ENCODE data around the gene TRIM41. TPM values are rescaled to one million over a fixed set of nuclear protein-coding genes. Genes with fewer than 3 reads are reported as not detected.

TRIM41 gene
- total RNA-seq, 2 experiments from 2014 or later = 44.5 to 49.7 TPM

DNA sequence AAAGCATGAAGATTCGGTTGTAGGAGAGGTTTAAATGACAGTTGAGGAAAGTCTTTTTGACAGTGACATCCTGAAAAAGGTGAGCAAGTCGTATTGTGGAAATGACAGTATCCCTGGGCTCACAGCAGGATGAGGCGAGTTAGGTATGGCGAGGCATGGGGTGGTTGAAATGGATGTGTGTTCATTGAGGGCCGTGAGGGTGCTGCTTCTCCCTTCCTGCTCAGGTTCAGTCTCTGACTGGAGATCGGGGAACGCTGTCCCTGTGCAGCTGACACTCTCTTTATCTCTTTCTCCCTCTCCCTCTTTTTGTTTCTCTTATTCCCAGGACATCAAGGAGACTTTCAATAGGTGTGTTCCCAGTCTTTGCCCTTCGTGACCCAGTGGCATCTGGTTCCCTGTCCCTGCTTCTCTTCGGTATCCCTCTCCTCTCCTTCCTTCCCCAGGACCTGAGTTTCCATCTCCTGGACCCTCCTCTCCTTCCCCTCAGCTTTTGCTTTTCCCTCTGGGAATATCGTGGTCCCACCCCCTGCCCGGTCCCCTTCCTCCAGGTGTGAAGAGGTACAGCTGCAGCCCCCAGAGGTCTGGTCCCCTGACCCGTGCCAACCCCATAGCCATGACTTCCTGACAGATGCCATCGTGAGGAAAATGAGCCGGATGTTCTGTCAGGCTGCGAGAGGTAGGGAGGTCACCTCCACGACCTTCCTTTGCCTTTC, 10.2 kb downstream of the TRIM41 start:
- H3K36me3 Mint-ChIP-seq = peaks cover 36% of the 10 kb centered on the region
- no peak overlapping the region for H3K4me3 Mint-ChIP-seq
- ATAC-seq (ENCODE audit: low read depth) (no peak), DNase-seq (no peak)
- no peaks in the 10 kb centered on the region for H3K27me3 Mint-ChIP-seq
- H3K4me1 Mint-ChIP-seq = peaks cover 21% of the 10 kb centered on the region
- H3K27ac Mint-ChIP-seq = peak overlapping the region; percentile 58
- POLR2A ChIA-PET = interaction anchor here (6.4 kb wide), 1 partner anchor 8 kb away, joined by 82 read pairs; the partner anchor contains the start of gene TRIM41
- H3K9me3 Mint-ChIP-seq = no peaks in the 10 kb centered on the region

DNA sequence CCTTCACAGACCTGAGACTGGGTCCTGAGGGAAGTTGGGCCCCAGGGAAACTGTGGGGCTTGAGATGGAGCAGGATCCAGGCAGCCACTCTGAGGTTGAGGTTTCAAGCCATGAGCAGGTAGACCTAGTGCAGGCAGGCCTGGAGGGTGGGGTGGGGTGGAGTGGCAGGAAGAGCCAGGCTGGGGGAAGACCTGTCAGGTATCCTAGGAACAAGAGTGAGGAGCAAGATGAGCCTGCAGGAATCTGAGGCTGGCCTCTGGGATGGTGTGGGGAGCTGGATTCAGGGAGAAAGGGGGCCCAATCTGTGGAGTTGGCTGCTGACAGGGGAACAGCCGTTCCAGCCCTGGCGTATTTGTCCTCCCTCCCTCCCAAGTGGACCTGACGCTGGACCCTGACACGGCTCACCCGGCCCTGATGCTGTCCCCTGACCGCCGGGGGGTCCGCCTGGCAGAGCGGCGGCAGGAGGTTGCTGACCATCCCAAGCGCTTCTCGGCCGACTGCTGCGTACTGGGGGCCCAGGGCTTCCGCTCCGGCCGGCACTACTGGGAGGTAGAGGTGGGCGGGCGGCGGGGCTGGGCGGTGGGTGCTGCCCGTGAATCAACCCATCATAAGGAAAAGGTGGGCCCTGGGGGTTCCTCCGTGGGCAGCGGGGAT, 10.8 kb downstream of the TRIM41 start:
- no peak overlapping the region for H3K27ac Mint-ChIP-seq
- ATAC-seq (ENCODE audit: low read depth) (no peak), DNase-seq (no peak)
- peaks cover 40% of the 10 kb centered on the region for H3K36me3 Mint-ChIP-seq
- no peaks in the 10 kb centered on the region for H3K27me3 Mint-ChIP-seq
- no peak overlapping the region for H3K4me3 Mint-ChIP-seq
- POLR2A ChIA-PET = interaction anchor here (1.3 to 6.4 kb wide), 2 partner anchors 9 to 10 kb away, joined by 9 to 82 read pairs; partner anchors contain the start of genes RACK1 and TRIM41
- peaks cover 25% of the 10 kb centered on the region for H3K4me1 Mint-ChIP-seq
- no peaks in the 10 kb centered on the region for H3K9me3 Mint-ChIP-seq

DNA sequence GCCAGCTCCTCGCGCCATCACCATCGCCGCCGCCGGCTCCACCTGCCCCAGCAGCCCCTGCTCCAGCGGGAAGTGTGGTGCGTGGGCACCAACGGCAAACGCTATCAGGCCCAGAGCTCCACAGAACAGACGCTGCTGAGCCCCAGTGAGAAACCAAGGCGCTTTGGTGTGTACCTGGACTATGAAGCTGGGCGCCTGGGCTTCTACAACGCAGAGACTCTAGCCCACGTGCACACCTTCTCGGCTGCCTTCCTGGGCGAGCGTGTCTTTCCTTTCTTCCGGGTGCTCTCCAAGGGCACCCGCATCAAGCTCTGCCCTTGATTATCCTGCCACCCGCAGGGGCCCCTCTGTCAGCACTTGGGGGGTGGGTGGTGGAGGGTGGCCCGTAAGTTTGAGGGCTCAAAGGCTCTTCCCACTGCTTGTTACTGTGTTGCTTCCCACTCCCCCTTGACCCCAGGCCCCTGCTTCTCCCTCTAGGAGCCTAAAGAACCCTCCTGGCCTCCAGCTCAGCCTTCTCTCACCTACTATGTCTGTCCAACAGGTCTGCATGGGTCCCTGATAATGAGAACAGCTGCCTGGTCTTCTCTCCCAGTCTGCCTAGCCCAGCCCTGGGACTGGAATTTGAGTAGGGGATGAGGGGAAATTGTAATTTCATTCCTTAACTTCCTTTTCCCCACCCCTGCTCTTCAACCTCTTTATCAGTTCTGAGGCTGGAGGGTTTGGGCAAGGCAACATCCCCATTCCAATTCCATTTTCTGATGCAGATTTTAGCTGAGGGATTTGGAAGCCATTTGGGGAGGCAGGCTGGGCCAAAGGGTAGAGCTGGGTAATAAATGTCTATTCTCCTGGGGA, 11.6 kb downstream of the TRIM41 start:
- Mint-ChIP-seq H3K27me3 (no peaks in the 10 kb centered on the region), H3K27ac (peak overlapping the region; percentile 36), H3K9me3 (no peaks in the 10 kb centered on the region), H3K4me3 (no peak overlapping the region), H3K4me1 (peaks cover 22% of the 10 kb centered on the region), H3K36me3 (peaks cover 42% of the 10 kb centered on the region)
- no peak for DNase-seq
- POLR2A ChIA-PET = interaction anchor here (1.3 to 6.4 kb wide), 5 partner anchors 9 to 45 kb away, joined by 3 to 82 read pairs (median 7); partner anchors contain the start of genes RACK1, TRIM41 and TRIM52
- no peak for ATAC-seq (ENCODE audit: low read depth)

DNA sequence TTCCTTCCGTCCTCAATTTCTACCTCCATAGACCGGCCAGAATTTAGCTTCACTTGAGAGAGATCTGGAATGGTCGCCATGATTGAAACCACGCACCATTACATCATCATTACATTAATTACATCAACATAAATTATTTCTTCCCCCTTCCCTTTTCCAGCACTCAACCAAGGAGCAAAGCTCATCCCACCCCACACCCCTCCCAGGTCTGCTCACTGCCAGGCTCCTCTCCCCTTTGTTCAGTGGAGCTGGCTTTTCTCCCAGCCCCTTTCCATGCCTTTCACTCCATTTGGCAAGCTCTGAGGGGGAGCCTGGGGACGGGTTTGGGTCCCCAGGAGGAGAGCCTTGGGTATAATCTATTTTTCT, 12.2 kb downstream of the TRIM41 start:
- Mint-ChIP-seq H3K9me3 (no peaks in the 10 kb centered on the region), H3K27ac (peak overlapping the region; percentile 56), H3K36me3 (peaks cover 41% of the 10 kb centered on the region), H3K27me3 (no peaks in the 10 kb centered on the region), H3K4me3 (no peak overlapping the region), H3K4me1 (peaks cover 18% of the 10 kb centered on the region)
- DNase-seq (no peak), ATAC-seq (ENCODE audit: low read depth) (no peak)
- POLR2A ChIA-PET = interaction anchor here (1.4 to 6.4 kb wide), 4 partner anchors 11 to 45 kb away, joined by 3 to 82 read pairs (median 6); partner anchors contain the start of genes TRIM41 and TRIM52

DNA sequence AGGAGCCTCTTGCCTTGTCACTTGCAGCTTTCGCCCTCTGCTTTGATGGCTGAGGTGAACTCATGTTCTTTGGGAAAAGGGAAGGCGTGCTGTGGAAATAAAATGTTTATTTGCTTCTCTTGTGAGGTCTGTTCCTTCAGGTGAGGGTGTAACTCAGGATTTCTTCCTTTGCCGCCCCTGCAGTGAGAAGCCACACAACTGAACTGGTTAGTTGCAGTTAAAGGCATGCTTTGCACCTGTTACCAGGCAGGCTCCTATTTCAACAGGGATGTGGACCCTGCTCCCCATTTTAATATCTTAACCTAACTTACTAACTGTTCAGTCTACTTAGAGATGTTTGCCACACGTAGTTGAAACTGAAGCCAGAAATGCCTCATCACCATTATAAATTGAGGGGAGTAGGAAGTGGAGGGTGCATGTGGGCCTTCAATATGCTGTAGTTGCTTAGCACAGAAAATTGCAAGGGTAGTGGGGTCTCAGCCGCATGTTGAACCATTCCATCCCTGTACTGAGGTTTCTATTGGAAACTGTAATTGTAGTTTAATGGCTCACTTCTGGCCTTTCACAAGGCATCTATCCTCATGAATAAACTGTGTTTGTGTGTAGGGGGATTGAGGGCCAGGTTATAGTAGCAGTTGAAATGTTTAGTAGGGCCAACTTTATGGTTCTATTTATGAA, 12.7 kb downstream of the TRIM41 start:
- H3K27me3 Mint-ChIP-seq = no peaks in the 10 kb centered on the region
- POLR2A ChIA-PET = interaction anchor here (1.2 to 6.4 kb wide), 5 partner anchors 11 to 46 kb away, joined by 3 to 82 read pairs (median 6); partner anchors contain the start of genes TRIM41 and TRIM52
- H3K4me3 Mint-ChIP-seq = no peak overlapping the region
- ATAC-seq (ENCODE audit: low read depth) (no peak), DNase-seq (no peak)
- H3K9me3 Mint-ChIP-seq = no peaks in the 10 kb centered on the region
- H3K27ac Mint-ChIP-seq = peak overlapping the region; percentile 56
- H3K36me3 Mint-ChIP-seq = peaks cover 43% of the 10 kb centered on the region
- peaks cover 16% of the 10 kb centered on the region for H3K4me1 Mint-ChIP-seq

DNA sequence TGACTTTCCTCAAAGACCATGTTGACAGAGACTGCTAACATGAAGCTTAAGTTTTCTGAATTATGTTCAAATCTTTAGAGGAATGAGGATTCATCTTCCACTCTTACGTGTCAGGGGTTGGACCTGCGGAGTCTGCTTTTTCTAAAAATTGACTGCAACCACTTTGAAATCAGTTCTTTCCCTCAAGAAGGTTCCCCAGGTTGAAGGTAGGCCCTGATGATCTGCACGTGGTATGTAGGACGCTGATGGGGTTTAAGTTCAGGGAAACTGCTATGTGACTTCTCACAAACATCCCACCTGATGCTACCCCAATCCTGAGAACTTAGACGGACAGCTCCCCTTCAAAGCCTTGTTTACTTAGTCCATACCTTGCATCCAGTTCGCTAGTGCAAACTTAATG, 13.4 kb downstream of the TRIM41 start:
- POLR2A ChIA-PET = interaction anchor here (1.2 to 6.4 kb wide), 2 partner anchors 12 to 25 kb away, joined by 4 to 82 read pairs; partner anchors contain the start of gene TRIM41
- Mint-ChIP-seq H3K27me3 (no peaks in the 10 kb centered on the region), H3K4me3 (no peak overlapping the region), H3K4me1 (peaks cover 21% of the 10 kb centered on the region), H3K9me3 (no peaks in the 10 kb centered on the region), H3K27ac (no peak overlapping the region), H3K36me3 (peaks cover 48% of the 10 kb centered on the region)
- DNase-seq (no peak), ATAC-seq (ENCODE audit: low read depth) (no peak)

DNA sequence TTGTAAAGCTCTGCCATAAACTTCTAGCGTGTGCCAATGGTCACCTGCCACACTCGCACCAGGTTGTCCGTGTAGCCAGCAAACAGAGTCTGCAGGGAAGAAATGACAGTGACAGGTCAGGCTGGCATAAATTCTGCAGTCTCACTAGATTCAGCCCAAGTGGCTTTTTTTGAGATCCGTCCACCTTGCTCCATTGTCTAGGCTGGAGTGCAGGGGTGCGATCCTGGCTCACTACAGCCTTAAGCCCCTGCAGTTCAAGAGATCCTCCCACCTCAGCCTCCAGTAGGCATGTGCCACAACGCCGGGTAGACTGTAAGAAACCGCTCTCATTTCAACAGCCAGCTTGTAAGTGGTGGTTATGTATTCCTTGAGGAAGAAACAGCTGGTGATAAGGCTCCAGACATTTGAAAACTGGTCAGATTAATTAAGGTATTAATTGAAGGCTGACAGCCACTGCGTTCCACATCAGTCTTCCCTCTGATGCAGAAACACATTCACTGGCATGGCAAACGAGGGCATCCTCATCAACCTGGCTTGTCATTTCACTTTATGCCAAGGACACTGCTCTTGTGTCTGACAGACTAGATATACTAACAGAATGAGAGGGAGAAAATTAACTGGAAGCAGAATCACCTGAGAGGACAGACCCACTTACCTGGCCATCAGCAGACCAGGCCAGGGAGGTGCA, 14.0 kb downstream of the TRIM41 start:
- H3K27me3 Mint-ChIP-seq = no peaks in the 10 kb centered on the region
- no peak for ATAC-seq (ENCODE audit: low read depth)
- H3K4me3 Mint-ChIP-seq = no peak overlapping the region
- H3K9me3 Mint-ChIP-seq = no peaks in the 10 kb centered on the region
- no peak overlapping the region for H3K27ac Mint-ChIP-seq
- H3K36me3 Mint-ChIP-seq = peaks cover 54% of the 10 kb centered on the region
- POLR2A ChIA-PET = interaction anchor here (1.2 to 6.4 kb wide), 3 partner anchors 8 to 25 kb away, joined by 3 to 82 read pairs (median 4); partner anchors contain the start of gene TRIM41
- no peak for DNase-seq
- H3K4me1 Mint-ChIP-seq = peaks cover 26% of the 10 kb centered on the region

DNA sequence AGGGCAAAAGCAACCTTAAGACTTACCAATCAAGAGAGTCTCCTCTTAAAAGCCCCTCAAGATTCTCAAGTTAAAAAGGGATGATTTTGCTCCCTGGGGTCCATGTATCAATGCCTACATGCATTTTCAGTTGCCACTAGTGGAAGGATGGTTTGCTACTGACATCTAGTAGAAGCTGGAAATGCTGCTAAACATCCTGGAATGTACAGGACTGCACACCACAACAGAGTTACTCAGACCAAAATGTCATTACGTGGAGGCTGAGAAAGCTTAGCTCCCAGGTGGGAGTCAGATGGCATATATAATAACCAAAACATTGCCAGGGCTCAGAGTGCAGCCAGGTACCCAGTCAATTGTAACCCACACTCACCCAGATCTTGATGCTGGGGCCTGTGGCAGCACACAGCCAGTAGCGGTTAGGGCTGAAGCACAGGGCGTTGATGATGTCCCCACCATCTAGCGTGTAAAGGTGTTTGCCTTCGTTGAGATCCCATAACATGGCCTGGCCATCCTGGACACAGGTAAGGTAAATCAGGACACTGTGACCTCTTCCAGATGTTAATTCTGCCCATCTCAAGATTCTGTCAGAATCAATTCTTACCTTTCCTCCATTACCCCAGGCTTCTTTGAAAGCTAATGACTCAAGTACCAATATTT, 14.8 kb downstream of the TRIM41 start:
- Mint-ChIP-seq H3K27ac (peak overlapping the region; percentile 10), H3K36me3 (peaks cover 61% of the 10 kb centered on the region), H3K4me3 (no peak overlapping the region), H3K9me3 (no peaks in the 10 kb centered on the region), H3K27me3 (no peaks in the 10 kb centered on the region), H3K4me1 (peaks cover 29% of the 10 kb centered on the region)
- DNase-seq (no peak), ATAC-seq (ENCODE audit: low read depth) (no peak)
- POLR2A ChIA-PET = interaction anchor here (1.2 to 6.4 kb wide), 2 partner anchors 8 to 13 kb away, joined by 3 to 82 read pairs; partner anchors contain the start of gene TRIM41

DNA sequence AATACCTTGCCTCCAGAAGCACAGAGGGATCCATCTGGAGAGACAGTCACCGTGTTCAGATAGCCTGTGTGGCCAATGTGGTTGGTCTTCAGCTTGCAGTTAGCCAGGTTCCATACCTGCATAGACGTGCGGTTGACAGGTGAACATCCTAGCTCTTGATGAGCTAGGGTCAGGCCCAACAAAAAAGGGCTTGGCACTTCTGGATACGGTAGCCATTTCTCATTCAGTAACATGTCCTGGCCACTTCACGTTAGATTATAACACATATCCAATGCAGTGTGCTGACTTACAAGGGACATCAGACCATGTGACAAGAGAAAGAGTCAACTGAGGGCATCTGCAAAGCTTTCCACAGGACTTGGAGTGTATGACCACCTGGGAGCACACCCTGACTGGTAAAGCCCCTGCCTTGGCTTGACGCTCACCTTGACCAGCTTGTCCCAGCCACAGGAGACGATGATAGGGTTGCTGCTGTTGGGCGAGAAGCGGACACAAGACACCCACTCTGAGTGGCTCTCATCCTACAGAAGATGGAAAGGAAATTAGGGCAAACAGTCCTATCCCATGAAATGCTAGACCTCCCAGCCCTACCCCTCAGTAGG, 16.1 kb downstream of the TRIM41 start:
- peaks cover 65% of the 10 kb centered on the region for H3K36me3 Mint-ChIP-seq
- no peaks in the 10 kb centered on the region for H3K9me3 Mint-ChIP-seq
- ATAC-seq (ENCODE audit: low read depth) (no peak), DNase-seq (no peak)
- no peak overlapping the region for H3K27ac Mint-ChIP-seq
- H3K27me3 Mint-ChIP-seq = no peaks in the 10 kb centered on the region
- POLR2A ChIA-PET = interaction anchor here (1.0 to 1.3 kb wide), 4 partner anchors 8 to 51 kb away, joined by 3 to 5 read pairs (median 4); no protein-coding TSS in a partner anchor
- peak overlapping the region; percentile 35 for H3K4me3 Mint-ChIP-seq
- H3K4me1 Mint-ChIP-seq = peaks cover 29% of the 10 kb centered on the region

DNA sequence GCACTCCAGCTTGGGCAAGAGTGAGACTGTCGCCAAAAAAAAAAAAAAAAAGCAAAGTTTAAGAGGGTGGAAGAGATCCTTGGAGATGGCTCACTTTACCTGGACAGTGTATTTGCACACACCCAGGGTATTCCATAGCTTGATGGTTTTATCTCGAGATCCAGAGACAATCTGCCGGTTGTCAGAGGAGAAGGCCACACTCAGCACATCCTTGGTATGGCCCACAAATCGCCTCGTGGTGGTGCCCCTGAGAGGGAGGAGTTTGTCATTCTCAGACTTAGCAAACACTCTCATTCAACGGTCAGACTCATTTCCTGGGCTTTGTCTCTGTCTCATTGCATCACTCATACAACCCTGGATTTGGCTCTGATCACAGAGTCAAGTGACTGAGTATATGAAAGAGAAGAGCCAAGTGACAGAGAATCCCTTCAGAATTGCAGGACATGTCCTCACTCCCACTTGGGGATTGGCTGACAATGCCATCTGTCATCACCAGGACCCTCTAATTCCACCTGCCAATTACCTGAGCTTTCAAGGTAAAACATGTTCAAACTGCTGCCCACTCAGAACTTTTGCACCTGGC, 18.4 kb downstream of the TRIM41 start:
- peaks cover 38% of the 10 kb centered on the region for H3K4me1 Mint-ChIP-seq
- H3K36me3 Mint-ChIP-seq = peaks cover 56% of the 10 kb centered on the region
- no peaks in the 10 kb centered on the region for H3K9me3 Mint-ChIP-seq
- no peak for DNase-seq
- peak overlapping the region; percentile 95 for H3K4me3 Mint-ChIP-seq
- peak; percentile 46 for ATAC-seq (ENCODE audit: low read depth)
- POLR2A ChIA-PET = interaction anchor here (1.3 to 8.3 kb wide), 7 partner anchors 13 to 432 kb away, joined by 3 to 98 read pairs (median 5); partner anchors contain the start of genes TRIM41 and TRIM52
- H3K27ac Mint-ChIP-seq = peak overlapping the region; percentile 92
- H3K27me3 Mint-ChIP-seq = no peaks in the 10 kb centered on the region

DNA sequence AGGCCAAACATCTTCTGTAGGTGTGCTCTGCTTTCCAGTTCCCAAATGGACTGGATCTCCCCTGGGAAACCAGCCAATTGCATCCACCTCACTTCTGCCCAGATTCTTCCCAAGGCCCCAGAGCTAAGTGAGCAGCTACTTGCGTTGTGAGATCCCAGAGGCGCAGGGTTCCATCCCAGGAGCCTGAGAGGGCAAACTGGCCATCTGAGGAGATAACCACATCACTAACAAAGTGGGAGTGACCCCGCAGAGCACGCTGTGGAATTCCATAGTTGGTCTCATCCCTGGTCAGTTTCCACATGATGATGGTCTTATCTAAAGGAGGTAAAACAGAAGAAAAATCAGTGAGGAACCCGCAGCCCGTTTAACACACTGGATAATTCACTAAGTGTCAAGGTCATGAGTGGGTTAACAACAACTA, 19.0 kb downstream of the TRIM41 start:
- peaks cover 52% of the 10 kb centered on the region for H3K36me3 Mint-ChIP-seq
- POLR2A ChIA-PET = interaction anchor here (1.3 to 8.3 kb wide), 8 partner anchors 10 to 433 kb away, joined by 3 to 98 read pairs (median 5); partner anchors contain the start of genes TRIM41 and TRIM52
- DNase-seq = no peak
- ATAC-seq (ENCODE audit: low read depth) = no peak
- H3K9me3 Mint-ChIP-seq = no peaks in the 10 kb centered on the region
- H3K4me1 Mint-ChIP-seq = peaks cover 38% of the 10 kb centered on the region
- H3K27me3 Mint-ChIP-seq = no peaks in the 10 kb centered on the region
- H3K27ac Mint-ChIP-seq = peak overlapping the region; percentile 92
- H3K4me3 Mint-ChIP-seq = peak overlapping the region; percentile 95
